ENCODE results near the gene IQSEC1. TPM values are rescaled to one million over a fixed set of nuclear protein-coding genes. Genes with fewer than 3 reads are reported as not detected.
A peak's percentile ranks its signal among the peaks of the same experiment; 100 is the strongest.

IQSEC1 gene
- total and polyA plus RNA-seq, 2 of the 8 experiments (the other 6 are each of a cell fraction or from before 2014, with no cell fraction given), result 6.8 to 28.8 TPM

- no peak for FAIRE-seq
- no peak overlapping the region for H3K27ac ChIP-seq (ENCODE audit: low read depth, low read length)
- POLR2A ChIA-PET (ENCODE audit: partially characterized antibody), result interaction anchor here (0.6 kb wide), 2 partner anchors 52 to 118 kb away, joined by 3 to 4 read pairs; no protein-coding TSS in a partner anchor
- TF ChIP-seq BACH1 (IDR thresholded peaks at IDR 0.05; ENCODE audit: low read length) (peak; percentile 84), SRF (IDR thresholded peaks at IDR 0.05; ENCODE audit: low read depth, low read length) (no peak), CHD2 (IDR thresholded peaks at IDR 0.05; ENCODE audit: low read length) (no peak), SIX5 (IDR thresholded peaks at IDR 0.05; ENCODE audit: low read depth, low read length) (no peak), MAFK (IDR thresholded peaks at IDR 0.05; ENCODE audit: low read depth, low read length) (peak; percentile 94), SUZ12 (IDR thresholded peaks at IDR 0.05; ENCODE audit: low read length) (no peak), BRCA1 (IDR thresholded peaks at IDR 0.05; ENCODE audit: low read depth, low read length) (no peak), EP300 (IDR thresholded peaks at IDR 0.05; ENCODE audit: borderline replicate concordance in 1 of 2, low read depth in 2 of 2, low read length in 2 of 2) (no peak), RAD21 (IDR thresholded peaks at IDR 0.05 in 1 of 2, conservative IDR thresholded peaks at IDR 0.05 in 1 of 2; ENCODE audit: low read depth in 2 of 2, low read length in 2 of 2) (no peak), CHD1 (IDR thresholded peaks at IDR 0.05; ENCODE audit: low read depth, low read length) (no peak)
- TF ChIP-seq, protein P1, sequence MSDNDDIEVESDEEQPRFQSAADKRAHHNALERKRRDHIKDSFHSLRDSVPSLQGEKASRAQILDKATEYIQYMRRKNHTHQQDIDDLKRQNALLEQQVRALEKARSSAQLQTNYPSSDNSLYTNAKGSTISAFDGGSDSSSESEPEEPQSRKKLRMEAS (IDR thresholded peaks at IDR 0.05), result 0 out of 2 replicates have a peak, but pooled peaks have one; percentile 10
Measured at GRCh38 chr3:13019243-13020095, 53.8 kb downstream of the IQSEC1 start.

More at GRCh38 chr3:13019243-13020095, 53.8 kb downstream of the IQSEC1 start:
- Histone ChIP-seq H3K79me1 (ENCODE audit: low read depth, low read length) (no peaks in the 10 kb centered on the region; the same call in 1 of the 2 replicates), H3K4ac (replicated peaks; ENCODE audit: insufficient read length, low read depth, low read length) (no peak overlapping the region), H3K36me3 (ENCODE audit: control insufficient read depth in 2 of 4, insufficient read depth in 4 of 4, low read length in 3 of 4) (no peaks in the 10 kb centered on the region), H4K5ac (ENCODE audit: insufficient read length, low read depth, low read length) (no peak overlapping the region), H3K4me1 (replicated peaks in 1 of 4; ENCODE audit: control insufficient read depth in 3 of 4, insufficient read depth in 4 of 4, low read length in 3 of 4) (peaks cover 8 to 46% (median 37%) of the 10 kb centered on the region in 4 experiments), H4K8ac (ENCODE audit: extremely low read depth, insufficient read depth, low read length) (no peak overlapping the region; the same call in 1 of the 2 replicates), H3K9ac (replicated peaks in 1 of 4; ENCODE audit: extremely low read depth in 1 of 4, low read depth in 3 of 4, low read length in 3 of 4) (no peak overlapping the region; a peak in 1 of 7 replicates), H2BK120ac (replicated peaks; ENCODE audit: low read depth, low read length) (no peak overlapping the region), H3K23me2 (ENCODE audit: low read depth, low read length) (peaks cover 11% of the 10 kb centered on the region), H3K9me3 (ENCODE audit: insufficient read depth in 2 of 2, low read depth in 1 of 2, low read length in 1 of 2) (no peaks in the 10 kb centered on the region), H2AK5ac (ENCODE audit: low read depth, low read length) (no peak overlapping the region), H3K27me3 (replicated peaks in 1 of 4; ENCODE audit: control insufficient read depth in 3 of 4, extremely low read depth in 1 of 4, insufficient read depth in 3 of 4, low read length in 3 of 4) (peaks cover 0 to 4% (median 0%) of the 10 kb centered on the region in 4 experiments; a peak in 3 of 7 replicates), H2BK12ac (ENCODE audit: low read depth, low read length) (peak overlapping the region; percentile 96; the same call in 1 of the 2 replicates), H2BK5ac (ENCODE audit: low read depth, low read length) (peak overlapping the region; percentile 20; the same call in 1 of the 2 replicates), H3K56ac (replicated peaks; ENCODE audit: insufficient read length, low read depth, low read length) (no peak overlapping the region), H4K20me1 (replicated peaks in 1 of 2; ENCODE audit: control insufficient read depth in 1 of 2, insufficient read depth in 2 of 2, low read length in 2 of 2) (no peaks in the 10 kb centered on the region), H3K18ac (ENCODE audit: extremely low read depth, low read length) (peak overlapping the region; percentile 90), H3K79me2 (ENCODE audit: control insufficient read depth in 1 of 2, insufficient read depth in 2 of 2, low read length in 2 of 2) (no peaks in the 10 kb centered on the region), H3K23ac (ENCODE audit: insufficient read length) (no peak overlapping the region), H2AFZ (ENCODE audit: low read length) (no peak overlapping the region), H2BK15ac (ENCODE audit: low read length) (peak overlapping the region; percentile 98; the same call in 1 of the 2 replicates), H2BK20ac (ENCODE audit: low read length) (no peak overlapping the region; the same call in 1 of the 2 replicates), H3K4me3 (ENCODE audit: extremely low read depth in 1 of 4, insufficient read depth in 2 of 4, low read depth in 3 of 4, low read length in 4 of 4) (peak overlapping the region; percentile 11 to 54 (median 32); a peak in 7 of 8 replicates), H3K4me2 (ENCODE audit: insufficient read depth in 1 of 2, low read depth in 2 of 2, low read length in 2 of 2) (peak overlapping the region; percentile 57 to 69), H3K14ac (ENCODE audit: insufficient read length) (no peak overlapping the region), H4K91ac (replicated peaks; ENCODE audit: insufficient read length, low read length) (no peak overlapping the region)
- WGBS, 2 experiments (ENCODE audit: extremely low coverage in 1 of 2, insufficient coverage in 1 of 2, insufficient read length in 1 of 2, insufficient replicate concordance in 2 of 2, low coverage in 1 of 2, low lambda C conversion rate in 2 of 2, missing lambda C conversion rate in 1 of 2), result 32% methylated on average over 28 of the region's 30 CpGs; no CpG with 5 or more reads in 1 of the 2 experiments
- peak; percentile 54 to 88 for DNase-seq (ENCODE audit: low read depth in 1 of 2, low spot score in 2 of 2)
- CTCF ChIA-PET (ENCODE audit: partially characterized antibody), result interaction anchor here (0.7 to 13.5 kb wide), 12 partner anchors 8 to 301 kb away, joined by 3 to 71 read pairs (median 4); no protein-coding TSS in a partner anchor
